GM13977 (cell line): ENCODE measurements around the gene ALKBH5.

ENCODE experiments used
- DNase-seq: peaks from one replicate; pipeline ENCODE4 v3.0.0; 2012; ENCODE audit warnings: low spot score
- in situ Hi-C: fragments of 300-500 bp; cut with MboI; formaldehyde crosslinking; loops from one replicate; pipeline ENCODE4 v1.12.0; 2022; ENCODE audit warnings: low sequenced_read_pairs, low pct_unique_long_range_greater_than_20kb, mixed read lengths, inconsistent platforms; ENCODE audit not compliant: unreplicated experiment
- TF ChIP-seq, protein P1 (sequence below): IDR thresholded peaks from 2 replicates; pipeline ENCODE4 v1.5.1; 2012; ENCODE audit warnings: mild to moderate bottlenecking, control low read depth; ENCODE audit not compliant: insufficient read depth; ENCODE audit errors: extremely low read depth, missing control alignments

Gene ALKBH5

DNA sequence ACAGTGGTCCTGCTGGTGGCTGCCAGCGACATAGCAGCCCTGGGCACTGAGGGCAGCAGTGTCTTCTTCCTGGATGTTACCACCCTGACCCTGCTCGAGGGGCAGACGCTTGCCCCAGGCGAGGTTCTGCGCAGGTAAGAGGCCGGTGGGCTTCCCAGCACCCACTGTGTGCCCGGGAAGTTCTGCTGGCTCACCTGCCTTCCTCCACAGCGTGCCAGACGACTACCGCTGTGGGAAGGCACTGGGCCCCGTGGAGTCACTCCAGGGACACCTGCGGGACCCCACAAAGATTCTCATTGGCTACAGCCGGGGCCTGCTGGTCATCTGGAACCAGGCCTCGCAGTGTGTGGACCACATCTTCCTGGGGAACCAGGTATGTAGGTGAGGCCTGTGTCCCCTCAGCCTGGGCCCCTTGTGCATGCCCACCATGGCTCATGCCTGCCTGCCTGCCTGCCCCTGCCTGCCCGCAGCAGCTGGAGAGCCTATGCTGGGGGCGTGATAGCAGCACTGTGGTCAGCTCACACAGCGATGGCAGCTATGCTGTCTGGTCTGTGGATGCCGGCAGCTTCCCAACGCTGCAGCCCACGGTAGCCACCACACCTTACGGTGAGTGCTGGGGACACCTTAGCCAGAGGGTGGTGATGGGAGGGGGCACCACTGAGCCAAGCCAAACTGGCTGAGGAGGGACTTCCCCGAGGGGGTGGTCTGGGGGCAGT is 50.3 kb downstream of the ALKBH5 start:
- in situ Hi-C loops, result no loop called here
- no peak for DNase-seq
- TF ChIP-seq, protein P1, sequence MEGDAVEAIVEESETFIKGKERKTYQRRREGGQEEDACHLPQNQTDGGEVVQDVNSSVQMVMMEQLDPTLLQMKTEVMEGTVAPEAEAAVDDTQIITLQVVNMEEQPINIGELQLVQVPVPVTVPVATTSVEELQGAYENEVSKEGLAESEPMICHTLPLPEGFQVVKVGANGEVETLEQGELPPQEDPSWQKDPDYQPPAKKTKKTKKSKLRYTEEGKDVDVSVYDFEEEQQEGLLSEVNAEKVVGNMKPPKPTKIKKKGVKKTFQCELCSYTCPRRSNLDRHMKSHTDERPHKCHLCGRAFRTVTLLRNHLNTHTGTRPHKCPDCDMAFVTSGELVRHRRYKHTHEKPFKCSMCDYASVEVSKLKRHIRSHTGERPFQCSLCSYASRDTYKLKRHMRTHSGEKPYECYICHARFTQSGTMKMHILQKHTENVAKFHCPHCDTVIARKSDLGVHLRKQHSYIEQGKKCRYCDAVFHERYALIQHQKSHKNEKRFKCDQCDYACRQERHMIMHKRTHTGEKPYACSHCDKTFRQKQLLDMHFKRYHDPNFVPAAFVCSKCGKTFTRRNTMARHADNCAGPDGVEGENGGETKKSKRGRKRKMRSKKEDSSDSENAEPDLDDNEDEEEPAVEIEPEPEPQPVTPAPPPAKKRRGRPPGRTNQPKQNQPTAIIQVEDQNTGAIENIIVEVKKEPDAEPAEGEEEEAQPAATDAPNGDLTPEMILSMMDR, result no peak

DNA sequence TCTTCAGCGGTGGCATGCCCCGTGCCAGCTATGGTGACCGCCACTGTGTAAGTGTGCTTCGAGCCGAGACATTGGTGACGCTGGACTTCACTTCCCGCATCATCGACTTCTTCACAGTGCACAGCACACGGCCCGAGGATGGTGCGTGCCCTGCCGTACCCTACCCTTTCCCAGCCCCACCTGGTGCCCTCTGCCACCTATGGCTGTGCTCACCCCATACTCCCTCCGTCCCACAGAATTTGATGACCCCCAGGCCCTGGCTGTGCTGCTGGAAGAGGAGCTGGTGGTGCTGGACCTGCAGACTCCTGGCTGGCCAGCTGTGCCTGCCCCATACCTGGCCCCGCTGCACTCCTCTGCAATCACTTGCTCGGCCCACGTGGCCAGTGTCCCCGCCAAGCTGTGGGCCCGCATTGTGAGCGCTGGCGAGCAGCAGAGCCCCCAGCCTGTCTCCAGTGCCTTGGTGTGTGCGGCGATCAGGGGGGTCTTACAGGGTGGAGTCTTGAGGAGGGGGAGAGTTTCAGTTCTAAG is 51.3 kb downstream of the ALKBH5 start:
- in situ Hi-C loops, result no loop called here
- TF ChIP-seq, protein P1, result no peak
- no peak for DNase-seq

DNA sequence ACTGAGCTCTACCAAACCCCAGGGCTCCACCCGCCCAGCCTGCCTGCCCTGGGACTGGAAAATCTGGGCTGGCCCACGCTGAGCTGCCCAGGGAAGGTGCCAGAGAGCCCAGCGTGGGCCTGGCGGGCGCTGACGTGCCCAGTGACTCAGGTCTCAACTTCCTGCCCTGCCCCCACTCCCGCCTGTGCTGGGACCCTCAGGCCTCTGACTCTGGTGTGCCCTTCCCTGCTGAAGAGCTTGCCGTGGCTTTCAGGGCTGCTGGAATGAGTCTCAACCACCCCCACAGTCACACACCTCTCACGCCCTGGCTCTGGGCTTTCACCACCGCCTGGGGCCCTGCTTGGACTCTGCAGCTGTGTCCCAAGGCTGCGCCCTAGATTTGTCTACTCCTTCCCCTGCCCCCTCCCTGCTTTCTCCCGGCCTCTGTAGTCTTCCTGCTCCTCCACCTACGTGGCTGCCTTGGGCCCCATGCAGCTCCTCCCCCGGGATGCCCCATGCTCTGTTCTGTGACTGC is 52.2 kb downstream of the ALKBH5 start:
- DNase-seq, result no peak
- in situ Hi-C loops, result no loop called here
- TF ChIP-seq, protein P1, result no peak

DNA sequence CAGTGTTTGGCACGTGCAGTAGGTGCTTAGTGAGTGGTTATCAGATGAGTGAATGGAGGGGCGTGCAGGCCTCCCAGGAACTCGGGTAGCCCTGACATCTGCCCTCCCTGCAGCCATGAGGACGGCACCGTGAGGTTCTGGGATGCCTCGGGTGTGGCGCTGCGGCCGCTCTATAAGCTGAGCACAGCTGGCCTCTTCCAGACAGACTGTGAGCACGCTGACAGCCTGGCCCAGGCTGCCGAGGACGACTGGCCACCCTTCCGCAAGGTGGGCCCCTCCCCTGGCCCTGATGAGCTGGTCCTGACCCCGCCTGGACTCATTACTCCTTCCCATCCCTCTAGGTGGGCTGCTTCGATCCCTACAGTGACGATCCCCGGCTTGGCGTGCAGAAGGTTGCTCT is 52.9 kb downstream of the ALKBH5 start:
- TF ChIP-seq, protein P1, result no peak
- in situ Hi-C loops, result no loop called here
- no peak for DNase-seq

DNA sequence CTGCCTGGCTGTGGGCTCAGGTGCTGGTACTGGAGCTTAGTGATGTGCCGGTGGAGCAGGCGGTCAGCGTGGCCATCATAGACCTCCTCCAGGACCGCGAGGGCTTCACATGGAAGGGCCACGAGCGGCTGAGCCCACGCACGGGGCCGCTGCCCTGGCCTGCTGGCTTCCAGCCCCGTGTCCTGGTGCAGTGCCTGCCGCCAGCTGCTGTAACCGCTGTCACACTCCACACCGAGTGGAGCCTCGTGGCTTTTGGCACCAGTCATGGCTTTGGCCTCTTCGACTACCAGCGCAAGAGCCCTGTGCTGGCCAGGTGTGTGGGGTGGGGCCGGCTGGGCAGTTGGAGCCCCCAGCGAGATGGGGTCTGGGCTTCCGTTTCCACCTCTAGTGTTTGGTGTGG is 53.8 kb downstream of the ALKBH5 start:
- in situ Hi-C loops, result no loop called here
- TF ChIP-seq, protein P1, result no peak
- DNase-seq, result no peak

DNA sequence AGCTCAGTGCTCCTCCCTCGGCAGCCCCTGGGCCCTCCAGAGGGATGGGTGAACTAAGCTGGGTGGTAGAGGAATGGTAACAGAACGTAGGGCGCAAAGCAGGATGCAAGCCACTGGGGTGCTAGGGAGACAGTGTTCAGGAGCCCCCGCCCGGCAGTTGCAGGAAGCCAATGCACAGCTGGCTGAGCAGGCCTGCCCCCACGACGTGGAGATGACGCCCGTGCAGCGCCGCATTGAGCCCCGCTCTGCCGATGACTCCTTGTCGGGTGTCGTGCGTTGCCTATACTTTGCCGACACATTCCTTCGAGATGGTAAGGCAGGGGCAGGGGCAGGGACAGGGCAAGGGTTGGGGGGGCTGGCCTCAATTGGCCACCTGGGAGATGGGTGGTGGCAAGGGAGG is 54.7 kb downstream of the ALKBH5 start:
- no peak for DNase-seq
- TF ChIP-seq, protein P1, result no peak
- in situ Hi-C loops, result no loop called here
